BLaER1 treated with 17β-estradiol and CSF1 and Interleukin-3, amounts not matched to agents 10 nM and 100 nM (cell line): ENCODE measurements around the gene SHROOM3.

Experiments
- H3K27ac ChIP-seq, 11 experiments: shearing (Covaris generic); formaldehyde crosslinking; 2 replicates each; pipeline ENCODE4 v1.8.1; 2022
- H3K27me3 ChIP-seq, 11 experiments: shearing (Covaris generic); formaldehyde crosslinking; 2 replicates each; pipeline ENCODE4 v1.8.1; 2022
- H3K36me3 ChIP-seq, 11 experiments: shearing (Covaris generic); formaldehyde crosslinking; 2 replicates each; pipeline ENCODE4 v1.8.1; 2022
- H3K4me1 ChIP-seq, 10 experiments: shearing (Covaris generic); formaldehyde crosslinking; 2 replicates each; pipeline ENCODE4 v1.8.1; 2022
- H3K4me2 ChIP-seq, 11 experiments: shearing (Covaris generic); formaldehyde crosslinking; 2 replicates each; pipeline ENCODE4 v1.8.1; 2022
- H3K4me3 ChIP-seq, 10 experiments: shearing (Covaris generic); formaldehyde crosslinking; 2 replicates each; pipeline ENCODE4 v1.8.1; 2022
- H3K9ac ChIP-seq, 11 experiments: shearing (Covaris generic); formaldehyde crosslinking; 2 replicates each; pipeline ENCODE4 v1.8.1; 2022
- H3K9me3 ChIP-seq, 11 experiments: shearing (Covaris generic); formaldehyde crosslinking; replicated peaks in 1 of 11; 2 replicates each; pipeline ENCODE4 v1.8.1; 2022
- H4K20me1 ChIP-seq, 11 experiments: shearing (Covaris generic); formaldehyde crosslinking; 2 replicates each; pipeline ENCODE4 v1.8.1; 2022
- Cebpa-rat ChIP-seq, 11 experiments: shearing (Covaris generic); IDR thresholded peaks; 2 replicates each; pipeline ENCODE4 v1.8.1; 2022

SHROOM3 gene

DNA sequence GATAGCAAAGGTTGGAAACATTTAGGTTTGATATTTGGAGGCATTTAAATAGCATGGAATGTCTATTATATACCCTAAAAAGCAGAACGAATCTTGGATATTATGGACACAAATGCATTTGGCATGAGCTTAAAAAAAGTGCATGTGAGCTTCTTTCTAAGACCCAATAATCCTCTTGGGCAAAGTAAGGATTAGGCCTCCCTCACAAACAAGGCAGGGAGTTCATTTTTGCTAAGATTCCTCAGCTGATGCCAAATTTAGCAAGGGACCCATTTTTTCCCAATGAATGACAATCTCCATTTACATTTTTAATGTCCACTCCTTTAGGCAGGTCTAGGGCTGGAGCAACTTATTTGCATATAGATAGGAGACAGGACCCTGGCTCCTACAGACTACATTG is 263.1 kb downstream of the SHROOM3 start:
- Histone ChIP-seq H3K27ac (no peak overlapping the region), H3K4me3 (no peak overlapping the region), H3K4me2 (peak overlapping the region in 5 of 11 experiments; percentile 56 to 76 (median 72); a peak in 5 of 22 replicates), H3K9ac (no peak overlapping the region), H3K36me3 (peaks cover 0 to 49% (median 0%) of the 10 kb centered on the region in 11 experiments; a peak in 6 of 22 replicates), H3K4me1 (peaks cover 0 to 52% (median 26%) of the 10 kb centered on the region in 10 experiments; a peak in 16 of 20 replicates), H3K27me3 (peaks cover 0 to 13% (median 0%) of the 10 kb centered on the region in 11 experiments; a peak in 2 of 22 replicates), H4K20me1 (peaks cover 0 to 20% (median 0%) of the 10 kb centered on the region in 11 experiments; a peak in 2 of 22 replicates), H3K9me3 (no peaks in the 10 kb centered on the region)
- TF ChIP-seq Cebpa-rat (IDR thresholded peaks at IDR 0.05), result no peak

DNA sequence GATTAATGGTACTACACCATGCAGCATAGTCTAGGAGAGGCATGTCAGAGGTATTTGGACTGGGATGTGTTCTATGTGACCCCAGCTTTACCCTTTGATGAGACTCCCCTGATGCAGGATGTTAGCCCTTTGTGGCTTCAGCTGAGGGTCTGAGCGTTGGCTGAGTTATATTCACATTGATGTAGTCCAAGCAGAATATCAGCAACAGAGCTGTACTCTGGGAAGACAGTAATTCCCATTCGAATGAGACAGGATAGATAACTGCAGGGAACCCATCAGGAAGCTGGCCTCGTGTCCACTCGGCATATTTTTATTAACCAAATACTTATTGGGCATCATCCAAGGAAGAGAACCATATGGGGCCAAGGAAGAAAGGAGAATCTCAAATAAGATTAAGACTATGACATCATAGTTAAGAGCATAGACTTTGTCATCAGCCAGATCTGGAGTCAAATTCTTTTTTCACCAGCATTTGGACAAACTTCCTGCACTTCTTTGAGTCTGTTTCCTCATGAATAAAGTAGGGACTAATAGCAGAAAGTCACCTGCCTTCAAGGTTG is 264.8 kb downstream of the SHROOM3 start:
- no peaks in the 10 kb centered on the region for H3K9me3 ChIP-seq
- H3K27ac ChIP-seq, result no peak overlapping the region
- peaks cover 0 to 20% (median 0%) of the 10 kb centered on the region in 11 experiments; a peak in 2 of 22 replicates for H4K20me1 ChIP-seq
- no peak overlapping the region for H3K9ac ChIP-seq
- TF ChIP-seq Cebpa-rat (IDR thresholded peaks at IDR 0.05), result no peak
- peaks cover 0 to 63% (median 0%) of the 10 kb centered on the region in 11 experiments; a peak in 6 of 22 replicates for H3K36me3 ChIP-seq
- H3K4me3 ChIP-seq, result no peak overlapping the region
- no peak overlapping the region for H3K4me2 ChIP-seq
- peaks cover 2 to 39% (median 28%) of the 10 kb centered on the region in 10 experiments; a peak in 18 of 20 replicates for H3K4me1 ChIP-seq
- peaks cover 0 to 20% (median 0%) of the 10 kb centered on the region in 11 experiments; a peak in 2 of 22 replicates for H3K27me3 ChIP-seq

- Histone ChIP-seq H3K9me3 (peaks cover 0 to 13% (median 4%) of the 10 kb centered on the region in 11 experiments; a peak in 4 of 22 replicates), H3K36me3 (peaks cover 0 to 71% (median 6%) of the 10 kb centered on the region in 11 experiments; a peak in 8 of 22 replicates), H3K4me2 (no peak overlapping the region), H4K20me1 (peaks cover 0 to 10% (median 0%) of the 10 kb centered on the region in 11 experiments; a peak in 2 of 22 replicates), H3K27ac (no peak overlapping the region), H3K27me3 (peaks cover 0 to 20% (median 0%) of the 10 kb centered on the region in 11 experiments; a peak in 2 of 22 replicates), H3K4me3 (no peak overlapping the region), H3K4me1 (peaks cover 2 to 13% (median 7%) of the 10 kb centered on the region in 10 experiments; a peak in 17 of 20 replicates), H3K9ac (no peak overlapping the region)
- TF ChIP-seq Cebpa-rat (IDR thresholded peaks at IDR 0.05), result no peak
Measured at GRCh38 chr4:76702440-76703122, 267.6 kb downstream of the SHROOM3 start.

GRCh38 chr4:76703123-76703490 is 268.1 kb downstream of the SHROOM3 start:
- H3K4me3 ChIP-seq, result no peak overlapping the region
- peaks cover 0 to 15% (median 0%) of the 10 kb centered on the region in 11 experiments; a peak in 2 of 22 replicates for H3K27me3 ChIP-seq
- H3K9ac ChIP-seq, result no peak overlapping the region
- H3K36me3 ChIP-seq, result peaks cover 0 to 75% (median 8%) of the 10 kb centered on the region in 11 experiments; a peak in 8 of 22 replicates
- peaks cover 0 to 13% (median 5%) of the 10 kb centered on the region in 10 experiments; a peak in 9 of 20 replicates for H3K4me1 ChIP-seq
- no peak for TF ChIP-seq Cebpa-rat (IDR thresholded peaks at IDR 0.05)
- peaks cover 0 to 10% (median 0%) of the 10 kb centered on the region in 11 experiments; a peak in 2 of 22 replicates for H4K20me1 ChIP-seq
- H3K4me2 ChIP-seq, result no peak overlapping the region
- peaks cover 0 to 13% (median 4%) of the 10 kb centered on the region in 11 experiments; a peak in 4 of 22 replicates for H3K9me3 ChIP-seq
- H3K27ac ChIP-seq, result no peak overlapping the region

DNA sequence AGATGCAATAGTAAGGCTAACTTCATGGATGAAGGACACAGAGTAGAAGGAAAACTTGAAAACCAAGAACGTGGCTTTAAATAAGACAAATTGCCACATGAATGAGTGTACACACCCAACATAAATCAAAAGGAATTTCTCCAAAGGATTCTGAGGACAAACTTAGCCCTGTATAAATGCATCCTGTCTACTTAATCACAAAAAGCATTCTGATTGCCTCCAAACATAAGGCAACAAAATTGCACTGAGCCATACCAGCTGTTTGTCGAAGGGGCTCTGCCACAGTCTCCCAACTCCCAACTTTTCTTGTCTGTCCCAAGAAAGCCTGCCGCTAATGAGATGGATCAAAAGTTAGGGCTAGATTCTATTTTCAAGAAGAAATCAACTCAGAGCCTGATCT is 268.6 kb downstream of the SHROOM3 start:
- H3K27me3 ChIP-seq, result peaks cover 0 to 15% (median 0%) of the 10 kb centered on the region in 11 experiments; a peak in 2 of 22 replicates
- no peak for TF ChIP-seq Cebpa-rat (IDR thresholded peaks at IDR 0.05)
- peaks cover 0 to 10% (median 0%) of the 10 kb centered on the region in 11 experiments; a peak in 2 of 22 replicates for H4K20me1 ChIP-seq
- no peak overlapping the region for H3K9ac ChIP-seq
- no peak overlapping the region for H3K27ac ChIP-seq
- H3K4me1 ChIP-seq, result peaks cover 0 to 13% (median under 1%) of the 10 kb centered on the region in 10 experiments; a peak in 7 of 20 replicates
- H3K36me3 ChIP-seq, result peaks cover 0 to 76% (median 8%) of the 10 kb centered on the region in 11 experiments; a peak in 8 of 22 replicates
- no peak overlapping the region for H3K4me3 ChIP-seq
- H3K4me2 ChIP-seq, result no peak overlapping the region
- H3K9me3 ChIP-seq, result peaks cover 0 to 13% (median 4%) of the 10 kb centered on the region in 11 experiments; a peak in 4 of 22 replicates

- Histone ChIP-seq H3K36me3 (peaks cover 0 to 76% (median 10%) of the 10 kb centered on the region in 11 experiments; a peak in 10 of 22 replicates), H3K4me3 (no peak overlapping the region), H3K27ac (no peak overlapping the region), H3K4me2 (peak overlapping the region in 2 of 11 experiments; percentile 4 to 9; a peak in 1 of 22 replicates), H3K4me1 (peaks cover 0 to 13% (median 0%) of the 10 kb centered on the region in 10 experiments; a peak in 6 of 20 replicates), H4K20me1 (peaks cover 0 to 3% (median 0%) of the 10 kb centered on the region in 11 experiments; a peak in 2 of 22 replicates), H3K27me3 (peaks cover 0 to 21% (median 0%) of the 10 kb centered on the region in 11 experiments; a peak in 2 of 22 replicates), H3K9me3 (peaks cover 0 to 13% (median 4%) of the 10 kb centered on the region in 11 experiments; a peak in 4 of 22 replicates), H3K9ac (no peak overlapping the region)
- no peak for TF ChIP-seq Cebpa-rat (IDR thresholded peaks at IDR 0.05)
Measured at GRCh38 chr4:76704133-76704881, 269.3 kb downstream of the SHROOM3 start.

DNA sequence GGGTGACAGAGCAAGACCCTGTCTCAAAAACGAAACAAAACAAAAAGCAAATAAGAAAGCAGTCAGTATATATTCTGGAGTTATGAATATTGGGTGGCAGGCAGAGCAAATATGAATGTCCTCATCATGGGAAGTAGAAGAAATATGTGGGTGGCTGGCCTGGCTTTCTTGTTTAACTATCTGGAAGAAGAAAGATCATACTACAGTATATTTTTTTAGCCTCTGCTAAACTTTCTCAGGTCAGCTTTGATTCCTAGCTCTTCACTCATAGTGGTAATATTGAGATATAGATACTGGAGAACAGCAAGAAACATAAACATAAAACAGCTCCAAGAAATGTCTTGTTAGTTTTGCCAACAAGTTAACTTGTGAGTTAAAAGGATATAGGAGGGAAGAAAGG is 270.4 kb downstream of the SHROOM3 start:
- H3K36me3 ChIP-seq, result peaks cover 0 to 76% (median 22%) of the 10 kb centered on the region in 11 experiments; a peak in 13 of 22 replicates
- no peak overlapping the region for H3K27ac ChIP-seq
- no peak for TF ChIP-seq Cebpa-rat (IDR thresholded peaks at IDR 0.05)

DNA sequence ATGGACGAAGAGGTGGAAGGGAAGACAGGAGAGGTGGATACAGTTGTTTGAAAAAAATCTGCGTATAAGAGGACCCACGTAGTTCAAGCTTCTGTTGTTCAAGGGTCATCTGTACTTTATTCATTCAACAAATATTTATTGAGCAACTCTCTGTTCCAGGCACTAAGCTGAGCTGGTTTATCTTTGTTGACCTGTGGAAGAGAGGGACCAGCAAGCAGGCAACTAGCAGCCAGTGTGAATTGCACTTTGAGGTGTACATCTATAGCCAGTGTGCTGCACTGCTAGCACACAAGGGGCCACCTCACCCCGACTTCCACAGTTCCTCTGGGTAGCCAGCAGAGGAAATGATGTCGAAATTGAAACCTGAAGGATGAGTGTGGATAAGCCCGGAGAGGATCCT is 271.6 kb downstream of the SHROOM3 start:
- TF ChIP-seq Cebpa-rat (IDR thresholded peaks at IDR 0.05), result no peak
- Histone ChIP-seq H3K27ac (no peak overlapping the region), H3K9me3 (peaks cover 0 to 13% (median 4%) of the 10 kb centered on the region in 11 experiments; a peak in 4 of 22 replicates), H3K4me3 (no peak overlapping the region), H3K36me3 (peaks cover 0 to 86% (median 33%) of the 10 kb centered on the region in 11 experiments; a peak in 15 of 22 replicates), H3K4me2 (no peak overlapping the region), H4K20me1 (no peaks in the 10 kb centered on the region; a peak in 2 of 22 replicates), H3K9ac (no peak overlapping the region), H3K4me1 (peaks cover 0 to 13% (median 0%) of the 10 kb centered on the region in 10 experiments; a peak in 6 of 20 replicates), H3K27me3 (peaks cover 0 to 40% (median 0%) of the 10 kb centered on the region in 11 experiments; a peak in 3 of 22 replicates)

More for the DNA sequence above, 270.4 kb downstream of the SHROOM3 start:
- Histone ChIP-seq H3K9ac (no peak overlapping the region), H3K27me3 (peaks cover 0 to 29% (median 0%) of the 10 kb centered on the region in 11 experiments; a peak in 3 of 22 replicates), H3K4me2 (no peak overlapping the region), H3K4me3 (no peak overlapping the region), H3K4me1 (peaks cover 0 to 13% (median 0%) of the 10 kb centered on the region in 10 experiments; a peak in 6 of 20 replicates), H4K20me1 (no peaks in the 10 kb centered on the region; a peak in 2 of 22 replicates), H3K9me3 (peaks cover 0 to 13% (median 4%) of the 10 kb centered on the region in 11 experiments; a peak in 4 of 22 replicates)
